CD4-positive, alpha-beta T cell treated with Interleukin-6 at 100 ng/mL for 8 hours (primary cell): Measurements from ENCODE around the gene FYN.
A peak's percentile ranks its signal among the peaks of the same experiment; 100 is the strongest.

Experiments
- DNase-seq: peaks from one replicate; pipeline ENCODE4 v3.0.0-alpha.2; 2020; ENCODE audit warnings: mixed read lengths, low spot score

FYN gene

DNA sequence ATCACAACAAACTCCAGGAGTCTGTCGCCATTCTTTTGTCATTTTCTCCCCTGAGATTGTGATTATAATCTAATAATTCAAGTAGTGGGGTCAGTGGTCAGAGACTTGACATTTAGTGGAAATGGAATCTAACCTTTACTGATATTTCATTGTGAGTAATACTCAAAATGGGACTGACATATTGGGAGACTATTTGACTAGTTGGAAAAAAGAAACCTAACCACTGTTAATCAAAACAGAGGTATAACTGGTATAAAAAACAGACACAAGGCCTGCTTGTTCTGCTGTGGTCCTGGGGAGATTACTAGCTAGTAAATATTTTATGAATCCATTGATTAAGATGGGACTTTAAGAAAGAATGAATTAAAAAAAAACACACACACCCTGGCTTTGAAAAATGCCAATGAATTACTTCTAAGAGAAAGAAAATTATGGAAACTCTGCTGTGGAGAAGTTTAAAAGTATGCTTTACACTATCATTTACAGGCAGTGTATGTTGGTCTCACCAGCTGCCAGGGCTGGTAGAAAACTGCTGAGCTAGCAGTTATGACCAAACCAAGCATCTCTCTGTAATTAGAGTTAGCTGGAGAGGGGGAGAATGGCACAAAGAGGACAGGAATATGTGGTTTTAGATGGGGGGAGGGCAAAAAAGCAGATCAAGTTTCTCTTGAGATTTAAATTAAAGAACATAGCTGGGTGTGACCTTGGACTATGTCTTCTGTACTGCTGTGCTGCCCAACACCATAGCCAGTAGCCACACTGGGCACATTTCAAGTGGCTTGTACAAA is 103.7 kb downstream of the FYN start:
- DNase-seq = no peak

DNA sequence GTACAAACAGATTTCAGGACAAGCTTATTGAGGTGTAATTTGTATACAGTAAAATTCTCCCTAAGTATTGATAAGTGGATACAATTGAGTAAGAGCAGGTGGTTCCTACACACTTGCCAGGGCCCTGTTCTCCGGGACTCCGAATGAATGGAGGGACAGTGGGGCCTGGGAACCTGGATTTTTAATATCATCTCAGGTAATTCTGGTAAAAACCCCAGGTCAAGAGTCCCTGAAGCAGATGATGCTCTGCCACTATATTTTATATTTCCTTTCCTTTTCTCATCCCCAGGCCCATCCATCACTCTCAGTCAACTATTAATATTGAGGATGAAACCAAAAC is 104.9 kb downstream of the FYN start:
- no peak for DNase-seq

DNA sequence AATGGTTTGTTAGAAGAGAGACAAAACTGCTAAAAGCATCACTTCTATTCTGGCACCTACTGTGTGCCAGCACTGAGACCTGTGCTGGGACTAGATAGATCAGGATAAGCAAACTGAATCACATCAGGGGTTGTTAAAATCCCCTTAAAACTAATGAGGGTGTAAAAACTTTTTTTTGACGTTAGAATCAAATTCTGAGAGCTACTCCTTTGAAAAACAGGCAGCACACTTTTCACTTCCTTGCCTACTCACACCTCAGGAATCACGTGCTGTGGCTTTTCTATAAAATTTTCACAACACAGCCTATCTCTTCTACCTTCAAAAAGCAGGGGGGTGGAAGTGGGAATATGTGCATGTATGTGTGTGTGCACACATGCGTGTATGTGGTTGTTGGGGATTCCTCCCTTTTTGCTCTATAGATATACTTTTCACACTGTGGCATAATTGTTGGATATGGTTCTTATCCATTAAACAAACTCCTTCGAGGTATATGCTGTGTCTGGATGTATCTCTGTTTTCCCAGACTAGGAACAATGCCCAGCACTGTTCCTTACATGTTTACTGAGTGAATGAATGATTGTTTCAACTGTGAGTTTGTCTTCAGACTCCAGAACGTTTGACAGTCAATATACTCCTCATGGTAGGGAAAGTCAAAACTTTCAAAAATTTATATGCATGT is 105.4 kb downstream of the FYN start:
- DNase-seq = peak; percentile 50

DNA sequence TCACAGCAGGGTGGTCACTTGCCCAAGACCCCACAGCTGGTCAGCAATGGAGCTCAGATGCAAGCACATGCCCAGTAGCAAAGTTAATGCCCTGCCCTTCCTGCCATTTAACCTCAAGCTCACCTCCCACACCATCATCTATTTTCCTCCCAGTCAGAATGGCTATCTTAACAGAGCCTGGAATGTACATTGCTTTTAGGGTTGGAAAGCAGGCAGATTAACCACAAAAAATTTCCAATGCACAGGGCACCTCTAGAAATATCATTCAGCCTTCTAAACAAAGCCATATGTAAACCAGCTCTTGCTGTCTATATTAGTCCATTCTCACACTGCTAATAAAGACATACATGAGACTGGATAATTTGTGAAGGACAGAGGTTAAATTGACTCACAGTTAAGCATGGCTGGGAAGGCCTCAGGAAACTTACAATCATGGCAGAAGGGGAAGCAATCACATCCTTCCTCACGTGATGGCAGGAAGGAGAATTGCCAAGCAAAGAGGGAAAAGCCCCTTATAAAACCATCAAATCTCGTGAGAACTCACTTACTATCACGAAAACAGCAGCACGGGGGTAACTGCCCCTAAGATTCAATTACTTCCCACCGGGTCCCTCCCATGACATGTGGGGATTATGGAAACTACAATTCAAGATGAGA is 106.9 kb downstream of the FYN start:
- DNase-seq = no peak

DNA sequence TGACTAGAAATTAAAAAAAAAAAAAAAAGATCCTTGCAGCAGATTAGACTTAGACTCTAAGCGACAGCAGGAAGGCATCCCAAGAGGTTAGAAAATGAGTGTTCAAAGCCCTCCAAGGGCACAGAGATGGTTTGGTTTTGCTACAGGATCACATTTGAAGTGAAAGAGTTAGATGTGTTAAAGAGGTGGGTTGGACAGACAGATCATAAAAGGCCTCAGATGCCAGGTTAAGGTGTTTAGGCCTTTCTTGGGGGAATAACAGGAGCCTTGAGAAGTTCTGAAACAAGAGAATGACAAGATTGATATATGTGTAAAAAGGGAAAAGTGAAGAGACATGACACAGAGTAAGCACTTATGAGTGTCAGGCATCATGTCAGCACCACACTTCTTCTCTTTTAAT is 107.5 kb downstream of the FYN start:
- no peak for DNase-seq

DNA sequence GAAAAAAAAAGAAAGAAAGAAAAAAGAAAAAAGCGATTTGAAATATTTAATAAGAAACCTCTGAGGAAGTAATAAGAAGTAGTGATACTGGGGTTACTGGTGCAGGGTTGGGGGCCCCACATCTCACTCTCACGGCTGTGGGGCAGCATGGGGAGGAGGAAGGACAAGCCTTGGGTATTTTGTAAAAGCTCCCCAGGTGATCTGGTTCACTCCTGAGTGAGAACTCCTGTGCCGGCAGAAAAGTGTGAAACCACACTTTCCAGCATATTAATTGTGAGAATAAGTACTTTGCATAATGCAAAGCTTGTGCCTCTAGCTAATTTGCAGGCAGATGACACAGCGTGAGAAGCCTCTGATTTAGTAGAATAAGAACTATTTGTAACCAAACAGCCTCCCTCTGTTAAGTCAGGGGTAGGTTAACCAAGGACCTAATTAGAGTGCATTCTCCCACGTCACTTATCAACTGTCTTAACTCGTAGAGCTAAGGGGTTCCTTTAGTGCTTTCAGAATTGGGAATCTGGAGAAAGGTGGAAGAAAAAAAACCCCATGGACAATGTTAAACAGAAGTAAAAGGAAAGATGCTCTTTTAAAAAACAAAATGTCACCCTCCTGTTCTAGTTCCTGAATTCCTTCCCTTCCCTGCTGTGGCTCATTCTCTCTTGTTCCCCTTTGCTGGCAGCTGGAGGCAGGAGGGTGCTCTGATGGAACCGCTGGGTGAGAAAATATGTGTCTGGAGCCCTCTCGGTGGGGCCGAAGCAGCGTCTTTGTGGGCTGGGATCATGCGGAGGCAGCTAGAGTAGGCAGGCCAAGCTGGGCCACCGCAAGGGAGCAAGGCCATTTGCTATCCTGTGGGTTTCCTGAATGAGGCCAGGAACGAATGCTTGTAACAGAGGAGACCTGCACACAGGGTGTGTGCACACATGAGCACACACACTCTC is 108.7 kb downstream of the FYN start:
- DNase-seq = peak; percentile 62

DNA sequence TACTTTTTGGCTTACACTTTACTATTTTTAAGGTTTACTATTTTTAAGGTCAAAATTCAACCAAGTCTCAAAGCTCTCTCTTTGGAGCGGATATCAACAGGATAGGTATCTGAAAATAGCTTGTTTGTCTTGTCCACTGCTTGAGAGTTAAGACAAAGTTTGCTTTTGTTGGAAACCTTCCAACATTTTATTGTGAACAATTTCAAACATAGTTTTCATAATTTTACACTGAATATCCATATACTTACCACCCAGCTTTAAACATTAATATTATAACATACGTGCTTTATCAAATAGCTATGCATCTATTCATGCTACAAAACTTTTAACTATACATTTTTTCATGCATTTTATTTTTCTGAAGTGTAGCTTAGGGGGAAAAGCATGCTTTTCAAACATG is 109.9 kb downstream of the FYN start:
- DNase-seq = no peak

DNA sequence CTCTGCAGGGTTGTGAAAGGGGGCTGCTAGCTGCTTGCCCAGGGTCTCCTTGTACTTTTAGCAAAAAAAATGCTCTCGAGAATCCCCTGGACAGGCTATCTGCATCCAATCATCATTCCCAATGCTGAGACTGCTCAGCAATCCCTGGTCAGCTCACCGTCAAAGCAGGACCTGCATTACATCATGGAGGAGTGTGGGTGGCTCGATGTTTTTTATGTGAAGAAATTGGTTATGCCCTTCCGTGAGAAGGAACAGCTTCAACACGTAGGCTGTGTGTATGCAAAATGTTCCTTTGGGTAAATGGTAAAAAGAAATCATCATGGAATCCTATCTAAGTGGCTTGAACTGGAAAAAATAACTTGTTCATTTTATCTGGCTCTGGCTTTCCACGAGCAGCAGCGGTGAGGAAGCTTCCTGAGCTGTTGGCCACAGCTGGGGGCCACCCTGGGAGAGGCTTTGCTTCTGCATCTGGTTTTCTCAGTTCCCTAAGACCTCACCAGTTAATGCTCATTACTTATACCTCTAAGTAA is 111.4 kb downstream of the FYN start:
- no peak for DNase-seq

DNA sequence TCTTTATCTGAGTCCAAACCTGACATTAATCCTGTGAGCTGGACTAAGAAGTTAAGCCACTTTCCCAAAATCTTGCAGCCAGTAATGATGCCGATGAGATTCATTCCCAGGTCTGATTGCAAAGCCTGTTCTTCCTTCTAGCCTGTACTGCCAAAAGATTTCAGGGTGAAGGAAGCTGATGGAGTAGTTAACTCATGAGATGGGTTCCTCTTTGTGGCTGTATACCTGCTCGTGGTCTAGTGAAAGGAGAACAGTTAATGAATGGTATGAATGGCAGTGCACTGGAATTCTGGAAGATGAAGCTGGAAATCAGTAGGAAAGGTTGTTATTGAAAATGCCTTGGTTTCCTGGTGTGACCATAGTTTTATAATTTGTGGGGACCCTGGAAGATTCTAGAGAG is 112.0 kb downstream of the FYN start:
- no peak for DNase-seq

DNA sequence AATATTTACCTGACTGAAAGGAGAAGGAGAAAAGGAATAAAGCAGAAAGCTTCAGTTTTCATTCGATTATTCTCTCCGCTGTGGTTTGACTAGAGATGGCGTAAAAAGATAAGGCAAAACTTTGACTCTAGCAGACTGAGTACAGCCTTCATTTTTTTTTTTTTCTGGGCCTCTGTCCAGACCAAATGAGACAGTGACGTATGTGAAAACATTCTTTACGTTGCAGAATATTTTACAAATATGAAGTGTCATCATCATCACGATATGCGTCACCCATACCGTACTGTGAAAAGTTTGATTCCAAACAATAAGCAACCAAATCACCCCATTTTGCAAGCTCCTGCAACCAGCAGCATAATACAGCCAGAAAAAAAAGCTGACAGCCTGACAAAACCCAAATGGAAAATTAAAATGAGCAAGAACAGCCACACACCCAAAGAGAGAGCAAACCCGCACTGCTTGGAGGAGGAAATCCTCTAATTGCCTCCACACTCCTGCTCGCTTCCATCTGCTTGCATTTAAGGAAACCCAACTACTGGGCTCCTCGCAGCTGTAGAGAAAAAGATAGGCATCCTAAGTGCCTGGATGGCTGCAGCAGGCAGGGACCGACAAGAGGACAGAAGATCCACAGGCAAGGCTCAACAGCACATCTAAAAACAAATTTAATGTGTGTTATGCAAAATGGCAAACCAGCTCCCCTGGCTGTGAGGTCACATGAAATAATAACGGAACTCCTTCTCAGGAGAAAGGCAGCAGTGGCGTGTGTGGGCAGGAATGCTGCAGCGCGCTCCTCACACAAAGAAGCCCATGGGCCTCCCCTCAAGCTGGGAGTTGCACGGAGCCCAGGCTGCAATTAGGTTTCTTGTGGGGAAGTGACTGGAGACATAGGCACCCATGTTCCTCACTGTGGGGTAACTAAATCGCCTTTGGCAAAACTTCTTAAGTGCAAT is 113.1 kb downstream of the FYN start:
- peak; percentile 63 for DNase-seq

DNA sequence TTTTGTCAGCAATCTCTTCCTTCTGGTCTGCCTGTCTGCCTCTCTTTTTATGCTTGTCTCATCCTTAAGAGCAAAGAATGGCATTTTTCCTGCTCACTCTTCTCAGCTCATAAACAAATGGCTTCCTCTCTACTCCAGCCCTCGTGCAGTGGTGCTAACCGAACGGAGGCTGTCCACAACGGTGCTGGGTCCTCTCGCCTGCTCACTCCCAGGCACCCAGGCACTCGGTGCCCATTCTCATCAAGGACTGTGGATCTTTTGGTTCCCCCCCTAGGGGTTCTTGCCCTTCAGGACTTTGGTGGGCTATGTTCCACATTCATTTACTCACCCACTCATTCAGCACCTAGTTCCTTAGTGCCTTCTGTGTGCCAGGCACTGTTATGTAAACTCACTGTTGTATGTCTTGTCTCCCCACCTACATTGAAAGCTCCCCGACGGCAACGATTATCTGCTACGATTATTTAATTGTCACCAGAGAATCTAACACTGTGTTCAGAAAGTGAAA is 113.9 kb downstream of the FYN start:
- DNase-seq = no peak

DNA sequence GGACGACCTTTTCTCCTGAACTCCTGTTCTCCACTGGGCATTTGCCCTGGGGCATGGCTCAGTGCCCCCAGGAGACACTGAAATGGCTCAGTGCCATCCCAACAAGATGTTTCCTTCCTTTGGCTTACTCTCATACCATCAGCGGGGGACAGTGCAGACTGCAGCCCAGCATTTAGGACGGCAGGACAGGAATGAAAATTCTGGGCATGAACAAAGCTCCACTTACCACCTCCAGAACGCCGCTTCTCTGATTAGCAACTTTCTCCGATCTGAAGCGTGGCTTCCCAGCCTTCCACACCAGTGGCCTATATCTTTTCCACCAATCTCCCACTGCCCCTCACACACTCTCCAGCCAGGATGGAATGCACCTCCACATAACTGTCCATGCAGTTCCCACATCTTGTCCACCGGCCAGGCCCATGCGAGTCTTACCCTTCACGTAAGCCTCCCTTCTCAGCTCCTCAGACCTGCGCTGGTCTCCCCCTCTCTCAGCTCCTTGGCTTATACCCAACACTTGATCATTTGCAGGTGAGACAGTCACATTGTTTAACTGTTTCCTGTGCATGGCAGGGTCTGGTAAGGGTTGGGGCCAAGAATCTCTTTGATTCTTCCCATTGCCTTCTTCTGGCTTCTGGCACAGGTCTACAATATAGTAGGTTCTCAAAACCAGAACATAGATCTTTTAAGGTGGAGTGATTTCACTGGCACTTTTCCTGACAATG is 114.5 kb downstream of the FYN start:
- peak; percentile 45 for DNase-seq

DNA sequence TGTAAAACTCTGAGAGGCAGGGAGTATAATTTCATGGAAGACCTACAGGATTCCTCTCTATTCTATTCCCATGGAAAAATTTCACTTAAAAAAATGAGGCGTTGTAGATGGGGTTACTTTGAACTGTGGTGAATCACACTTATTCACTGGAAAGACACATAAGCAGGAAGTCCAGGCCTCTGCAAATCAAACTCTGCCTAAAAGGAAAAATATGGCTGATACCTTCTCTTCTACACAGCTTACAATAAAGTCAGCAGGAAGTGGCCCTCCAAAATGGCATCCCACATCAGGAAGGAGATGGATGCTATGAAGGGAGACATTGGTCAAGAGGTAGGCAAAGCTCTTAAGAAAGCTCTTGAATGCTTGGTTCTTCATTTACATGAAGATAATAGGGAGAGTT is 115.9 kb downstream of the FYN start:
- DNase-seq = peak; percentile 42

DNA sequence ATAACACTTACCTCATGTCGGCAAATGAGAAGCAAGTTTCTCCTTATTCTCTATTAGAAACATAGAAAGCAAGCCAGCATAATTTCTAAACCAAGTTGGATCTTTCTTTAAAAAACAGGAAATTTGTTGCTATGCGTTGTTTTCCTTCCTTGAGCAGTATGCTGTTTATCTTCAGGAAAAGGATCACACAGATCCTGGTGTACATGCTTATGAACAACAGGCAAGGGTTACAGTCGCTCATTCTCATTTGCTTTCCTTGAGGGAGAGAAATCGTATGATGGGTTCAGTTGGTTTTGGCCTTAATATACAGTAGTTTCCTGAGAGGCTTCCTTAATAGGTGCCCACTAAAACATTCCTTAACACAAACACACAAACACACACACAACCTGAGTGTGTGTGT is 118.8 kb downstream of the FYN start:
- DNase-seq = no peak

DNA sequence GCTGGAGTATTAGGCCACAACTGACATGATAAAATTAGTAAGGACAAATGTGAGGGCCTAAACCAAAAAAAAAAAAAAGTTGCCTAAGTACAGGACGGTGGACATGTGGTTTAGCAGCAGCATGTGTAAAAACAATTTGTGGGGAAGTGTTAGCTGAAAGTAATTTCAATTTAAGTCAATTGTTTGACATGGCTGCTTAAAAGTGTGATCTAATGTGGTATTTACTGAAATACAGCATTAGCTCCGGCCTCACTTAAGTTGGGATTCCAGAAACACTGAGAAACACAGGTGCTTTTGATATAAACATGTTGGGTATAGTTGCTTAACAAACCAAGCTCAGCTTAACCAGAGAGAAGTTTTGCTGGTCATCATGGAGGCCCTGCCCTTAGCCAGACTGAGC is 119.7 kb downstream of the FYN start:
- DNase-seq = no peak

DNA sequence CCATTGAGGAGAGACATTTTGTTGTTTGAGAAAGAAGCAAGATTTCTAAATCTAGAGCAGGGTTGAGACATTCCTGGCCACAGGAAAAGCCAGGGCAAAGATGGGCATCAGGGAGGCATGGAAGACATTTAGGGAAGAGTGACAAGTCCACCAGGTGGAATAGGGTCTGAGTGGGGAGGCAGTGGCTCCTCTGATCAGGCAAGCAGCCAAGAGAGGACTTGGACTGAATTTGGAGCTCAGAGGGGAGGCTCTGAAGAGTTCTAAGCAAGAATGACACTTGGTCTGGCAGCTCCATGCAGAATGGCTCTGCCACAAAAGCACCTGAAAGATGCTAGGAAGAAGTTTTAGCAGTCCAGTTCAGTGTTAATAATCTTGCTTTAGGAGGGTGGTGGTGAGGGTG is 120.8 kb downstream of the FYN start:
- no peak for DNase-seq

DNA sequence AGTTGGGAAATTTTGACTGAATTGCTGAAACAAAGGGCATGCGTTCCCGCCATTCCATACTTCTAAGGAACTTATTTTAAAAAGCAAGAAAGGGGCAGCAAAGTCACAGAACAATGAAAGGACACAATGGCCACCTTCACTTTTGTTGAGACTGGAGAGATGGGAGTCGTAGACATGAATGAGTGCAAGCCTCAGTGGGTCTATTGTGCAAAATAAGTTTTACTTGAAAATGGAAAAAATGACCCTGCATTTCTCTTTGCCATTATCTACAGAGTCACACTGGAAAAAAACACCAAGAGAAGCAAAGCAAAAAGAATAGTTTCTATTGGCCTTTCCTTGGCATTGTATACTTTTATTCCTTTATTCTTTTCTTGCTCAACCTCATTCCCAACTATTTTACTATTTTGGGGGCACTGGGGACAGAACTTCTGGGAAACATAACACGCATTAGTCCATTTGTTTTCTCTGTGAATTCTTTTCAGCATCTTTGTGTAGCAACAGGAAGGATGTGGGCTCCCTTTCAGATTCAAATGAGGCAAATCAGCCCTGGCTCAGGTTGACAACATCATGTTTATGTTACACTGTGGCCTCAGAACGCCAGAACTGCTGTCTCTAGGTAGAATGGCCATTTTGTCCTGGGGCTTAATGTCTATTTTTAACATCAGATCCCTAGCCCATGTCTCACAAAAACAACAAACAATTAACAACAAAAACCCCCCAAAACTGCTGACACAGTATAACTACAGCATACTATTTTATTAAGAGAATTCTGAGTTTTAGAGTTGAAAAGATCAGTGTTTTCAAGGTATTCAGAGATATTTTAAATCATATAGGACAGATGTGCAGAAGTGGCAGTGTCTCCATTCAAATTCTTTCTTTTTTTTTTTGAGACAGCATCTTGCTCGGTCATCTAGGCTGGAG is 122.2 kb downstream of the FYN start:
- DNase-seq = peak; percentile 80

DNA sequence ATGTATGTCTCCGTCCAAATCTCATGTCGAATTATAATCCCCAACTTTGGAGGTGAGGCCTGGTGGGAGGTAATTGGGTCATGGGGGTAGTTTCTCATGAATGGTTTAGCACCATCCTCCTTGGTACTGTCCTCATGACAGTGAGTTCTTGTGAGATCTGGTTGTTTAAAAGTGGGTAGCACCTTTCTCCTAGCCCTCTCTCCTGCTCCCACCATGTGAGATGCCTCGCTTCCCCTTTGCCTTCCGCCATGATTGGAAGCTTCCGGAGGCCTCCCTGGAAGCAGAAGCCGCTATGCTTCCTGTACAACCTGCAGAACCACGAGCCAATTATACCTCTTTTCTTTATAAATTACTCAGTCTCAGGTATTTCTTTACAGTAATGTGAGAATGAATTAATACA is 123.1 kb downstream of the FYN start:
- DNase-seq = no peak

DNA sequence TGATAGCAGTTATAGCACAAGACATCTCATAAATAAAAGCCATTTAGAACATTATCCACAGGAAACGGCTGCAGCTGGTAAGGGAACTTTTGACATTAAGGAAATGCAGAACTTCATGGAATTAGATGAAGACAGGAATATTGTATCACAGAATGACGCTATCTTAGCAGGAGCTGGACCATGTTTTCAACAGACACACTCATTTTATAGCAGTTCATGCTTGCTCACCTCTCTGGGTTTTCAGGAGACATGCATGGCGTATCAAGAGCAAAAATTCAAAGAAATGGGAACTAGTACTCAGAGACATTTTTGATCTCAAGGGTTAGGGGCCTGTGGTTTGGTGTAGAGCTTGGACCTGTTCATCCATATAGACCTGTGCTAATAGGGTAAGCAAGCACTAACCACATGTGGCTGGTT is 125.0 kb downstream of the FYN start:
- DNase-seq = no peak
